HT-29 (cell line): Measurements from ENCODE around the gene MPLKIP. TPM values are rescaled to one million over a fixed set of nuclear protein-coding genes. Genes with fewer than 3 reads are reported as not detected.
A peak's percentile ranks its signal among the peaks of the same experiment; 100 is the strongest.
"Not testable (repeated sequence)": the region's sequence is repeated elsewhere in the genome, so short reads cannot be mapped to it uniquely, and the experiment has no call there.

ENCODE experiments used
- DNase-seq: peaks from one replicate; pipeline ENCODE4 v3.0.0-alpha.2; 2015; ENCODE audit warnings: low spot score
- total RNA-seq: library from RNA; depleted of rRNA; stranded (reverse); fragments of >200 nt; shearing (Covaris generic); gene quantifications from 2 replicates; pipeline ENCODE4 v1.2.3, GENCODE V29; 2014

The MPLKIP gene
- total RNA-seq, 1 experiment from 2014 or later = 74.3 TPM

- DNase-seq = peak; percentile 50
Measured at GRCh38 chr7:40133561-40134427, 628 bp downstream of the MPLKIP start.

DNA sequence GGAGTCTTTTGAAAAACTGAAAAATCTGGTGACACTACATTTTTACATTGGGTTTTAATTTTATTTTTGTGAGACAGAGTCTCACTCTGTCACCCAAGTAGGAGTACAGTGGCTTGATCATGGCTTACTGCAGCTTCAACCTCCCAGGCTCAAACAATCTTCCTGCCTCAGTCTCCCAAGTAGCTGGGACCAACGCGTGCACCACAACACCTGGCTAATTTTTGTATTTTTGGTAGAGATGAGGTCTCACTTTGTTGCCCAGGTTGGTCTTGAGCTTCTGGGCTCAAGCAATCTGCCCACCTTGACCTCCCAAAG, 11.5 kb downstream of the MPLKIP start:
- no peak for DNase-seq

- not testable (repeated sequence) for DNase-seq
Measured at GRCh38 chr7:40122100-40122939, 12.1 kb downstream of the MPLKIP start.

GRCh38 chr7:40120020-40120419, 14.4 kb downstream of the MPLKIP start:
- DNase-seq = no peak

DNA sequence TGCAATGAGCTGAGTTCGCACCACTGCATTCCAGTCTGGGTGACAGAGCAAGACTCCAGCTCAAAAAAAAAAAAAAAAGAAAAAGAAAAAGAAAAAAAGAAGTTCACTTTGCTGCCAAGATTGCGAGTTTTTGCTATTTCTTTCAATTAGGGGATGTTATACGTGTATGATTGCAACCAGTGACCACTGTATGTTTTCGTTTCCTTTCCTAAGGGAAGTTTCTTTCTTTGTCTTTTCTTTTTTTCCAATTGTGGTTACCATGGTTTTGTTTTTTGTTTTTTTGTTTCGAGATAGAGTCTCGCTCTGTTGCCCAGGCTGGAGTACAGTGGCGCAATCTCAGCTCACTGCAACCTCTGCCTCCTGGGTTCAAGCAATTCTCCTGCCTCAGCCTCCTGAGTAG, 16.2 kb downstream of the MPLKIP start:
- not testable (repeated sequence) for DNase-seq

- DNase-seq = peak; percentile 25
Measured at GRCh38 chr7:40117199-40117598, 17.2 kb downstream of the MPLKIP start.

DNA sequence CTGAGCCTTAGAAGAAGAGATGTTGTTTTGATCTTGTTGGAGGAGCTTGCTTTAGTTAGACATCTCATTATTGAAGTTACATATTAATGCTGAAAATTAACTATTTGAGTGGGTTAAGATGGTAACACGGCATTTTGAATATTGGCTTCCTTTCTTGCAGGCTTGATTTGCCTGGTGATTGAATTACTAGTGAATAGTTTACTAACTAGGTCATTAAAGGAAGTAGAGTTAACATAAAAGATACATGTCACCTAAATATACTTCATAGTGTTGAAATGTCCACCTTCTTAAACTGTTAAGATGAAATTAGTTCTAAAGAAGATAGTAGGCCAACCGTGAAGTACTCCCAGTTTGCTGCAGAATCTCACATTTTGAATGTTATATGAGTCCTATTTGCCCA, 18.5 kb downstream of the MPLKIP start:
- DNase-seq = no peak

DNA sequence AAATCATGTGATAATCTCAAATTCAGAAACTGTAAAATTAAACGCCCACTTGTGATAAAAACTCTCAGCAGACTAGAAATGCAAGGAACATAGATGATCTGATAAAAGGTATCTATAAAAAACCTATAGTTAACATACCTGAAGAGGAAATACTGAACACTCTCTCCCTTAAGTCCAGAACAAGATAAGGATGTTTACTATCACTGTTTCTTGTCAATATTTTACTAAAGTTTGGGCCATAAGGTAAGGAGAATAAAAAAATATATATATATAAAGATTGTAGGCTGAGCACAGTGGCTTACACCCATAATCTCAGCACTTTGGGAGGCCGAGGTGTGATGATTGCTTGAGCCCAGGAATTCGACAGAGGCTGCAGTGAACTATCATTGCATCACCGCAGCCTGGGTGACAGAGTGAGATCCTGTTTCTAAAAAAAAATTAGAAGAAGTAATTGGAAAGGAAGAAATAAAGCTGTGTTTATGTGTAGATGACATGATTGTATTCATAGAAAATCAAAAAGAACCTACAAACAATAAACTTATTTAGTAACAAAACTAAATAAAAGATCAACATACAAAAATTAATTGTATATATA, 28.4 kb downstream of the MPLKIP start:
- no peak for DNase-seq

DNA sequence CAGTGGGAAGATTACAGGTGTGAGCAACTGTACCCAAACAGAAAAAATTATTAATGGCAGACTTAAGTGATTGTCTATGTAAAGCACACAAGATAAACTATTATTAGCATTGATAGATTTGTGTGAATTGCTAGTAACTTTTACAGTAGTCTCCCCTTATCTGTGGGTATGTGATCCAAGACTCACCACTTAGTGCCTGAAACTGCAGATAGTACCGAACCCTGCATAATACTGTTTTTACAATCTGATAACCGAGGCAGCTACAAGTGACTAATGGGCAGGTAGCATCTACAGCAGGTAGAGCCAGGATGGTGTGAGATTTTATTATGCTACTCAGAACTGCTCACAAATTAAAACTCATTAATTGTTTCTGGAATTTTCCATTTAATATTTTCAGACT, 31.5 kb downstream of the MPLKIP start:
- no peak for DNase-seq

GRCh38 chr7:40101201-40101600, 33.2 kb downstream of the MPLKIP start:
- no peak for DNase-seq

GRCh38 chr7:40099837-40100236, 34.6 kb downstream of the MPLKIP start:
- no peak for DNase-seq

GRCh38 chr7:40098810-40099209, 35.6 kb downstream of the MPLKIP start:
- DNase-seq = no peak

DNA sequence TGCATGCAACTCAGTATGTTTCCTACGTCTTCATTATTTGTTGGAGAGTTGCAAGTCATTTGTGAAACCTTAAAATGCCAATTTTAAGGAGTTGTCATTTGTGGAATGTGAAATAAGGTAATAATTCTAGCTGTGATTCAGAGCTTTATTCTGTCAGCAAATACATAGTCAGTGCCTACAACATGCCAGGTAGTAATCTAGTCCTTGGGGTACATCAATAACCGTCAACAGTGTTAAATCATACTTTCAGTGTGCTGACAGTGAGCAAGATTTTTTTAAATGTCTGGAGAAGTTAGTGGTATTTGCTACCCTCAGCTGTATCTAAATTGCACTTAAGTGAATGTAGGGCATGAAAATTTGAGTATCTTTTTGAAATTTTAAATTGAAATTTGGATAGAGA, 36.7 kb downstream of the MPLKIP start:
- no peak for DNase-seq

GRCh38 chr7:40095695-40096327, 38.6 kb downstream of the MPLKIP start:
- DNase-seq = no peak

- DNase-seq = no peak
Measured at GRCh38 chr7:40095230-40095629, 39.2 kb downstream of the MPLKIP start.

- DNase-seq = no peak
Measured at GRCh38 chr7:40093631-40094350, 40.6 kb downstream of the MPLKIP start.

- no peak for DNase-seq
Measured at GRCh38 chr7:40092182-40092581, 42.2 kb downstream of the MPLKIP start.

- no peak for DNase-seq
Measured at GRCh38 chr7:40077849-40078248, 56.6 kb downstream of the MPLKIP start.
